Measurements from ENCODE around the gene KCNK6. TPM values are rescaled to one million over a fixed set of nuclear protein-coding genes. Genes with fewer than 3 reads are reported as not detected.
A peak's percentile ranks its signal among the peaks of the same experiment; 100 is the strongest.
"Not testable (repeated sequence)": the region's sequence is repeated elsewhere in the genome, so short reads cannot be mapped to it uniquely, and the experiment has no call there.

KCNK6 gene
- total RNA-seq, 1 donor from 2014 or later, result 4.8 TPM

DNA sequence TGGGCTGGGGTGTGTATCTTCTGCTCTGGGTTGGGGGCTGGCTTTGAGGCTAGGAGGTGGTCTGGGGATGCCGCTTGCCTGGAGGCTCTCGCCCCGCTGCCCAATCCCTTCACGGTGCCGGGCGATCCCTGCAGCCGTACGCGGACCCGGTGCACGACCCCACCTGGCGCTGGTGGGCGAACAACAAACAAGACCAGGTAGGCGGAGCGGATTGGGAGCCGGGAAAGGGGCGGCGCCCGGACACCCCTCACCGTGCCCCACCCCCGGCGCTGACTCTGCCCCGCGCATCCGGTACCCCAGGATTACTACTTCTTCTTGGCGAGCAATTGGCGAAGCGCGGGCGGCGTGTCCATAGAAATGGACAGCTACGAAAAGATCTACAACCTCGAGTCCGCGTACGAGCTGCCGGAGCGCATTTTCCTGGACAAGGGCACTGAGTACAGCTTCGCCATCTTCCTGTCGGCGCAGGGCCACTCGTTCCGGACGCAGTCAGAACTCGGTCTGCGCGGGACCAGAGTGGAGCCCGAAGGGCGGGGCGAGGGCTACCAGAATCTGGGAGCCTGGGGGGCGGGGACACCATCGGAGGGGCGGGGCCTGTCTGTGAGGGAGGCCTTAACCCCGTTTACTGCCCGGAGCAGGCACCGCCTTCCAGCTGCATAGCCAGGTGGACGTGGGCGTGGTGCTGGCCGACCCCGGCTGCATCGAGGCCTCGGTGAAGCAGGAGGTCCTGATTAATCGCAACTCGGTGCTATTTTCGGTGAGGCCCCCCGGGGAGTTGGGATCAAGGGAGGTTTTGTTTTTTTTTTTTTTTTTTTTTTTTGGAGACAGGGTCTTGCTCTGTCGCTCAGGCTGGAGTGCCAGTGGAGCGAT lies 42.7 kb downstream of the KCNK6 start:
- peak; percentile 87 for DNase-seq (ENCODE audit: low spot score)

DNA sequence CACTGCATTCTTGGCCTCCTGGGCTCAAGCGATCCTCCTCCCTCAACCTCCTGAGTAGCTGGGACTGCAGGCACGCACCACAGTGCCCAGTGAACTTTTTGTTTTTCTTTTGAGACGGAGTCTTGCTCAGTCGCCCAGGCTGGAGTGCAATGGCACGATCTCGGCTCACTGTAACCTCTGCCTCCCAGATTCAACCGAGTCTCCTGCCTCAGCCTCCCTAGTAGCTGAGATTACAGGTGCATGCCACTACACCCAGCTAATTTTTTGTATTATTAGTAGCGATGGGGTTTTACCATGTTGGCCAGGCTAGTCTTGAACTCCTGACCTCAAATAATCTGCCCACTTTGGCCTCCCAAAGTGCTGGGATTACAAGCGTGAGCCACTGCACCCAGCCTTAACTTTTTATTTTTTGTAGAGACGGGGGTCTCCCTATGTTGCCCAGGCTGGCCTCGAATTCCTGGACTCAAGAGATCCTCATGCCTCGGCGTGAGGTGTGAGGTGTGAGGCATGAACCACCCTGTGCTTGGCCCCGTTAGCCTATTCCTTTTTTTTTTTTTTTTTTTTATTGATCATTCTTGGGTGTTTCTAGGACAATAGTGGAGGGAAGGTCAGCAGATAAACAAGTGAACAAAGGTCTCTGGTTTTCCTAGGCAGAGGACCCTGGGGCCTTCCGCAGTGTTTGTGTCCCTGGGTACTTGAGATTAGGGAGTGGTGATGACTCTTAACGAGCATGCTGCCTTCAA lies 43.5 kb downstream of the KCNK6 start:
- DNase-seq (ENCODE audit: low spot score), result not testable (repeated sequence)

DNA sequence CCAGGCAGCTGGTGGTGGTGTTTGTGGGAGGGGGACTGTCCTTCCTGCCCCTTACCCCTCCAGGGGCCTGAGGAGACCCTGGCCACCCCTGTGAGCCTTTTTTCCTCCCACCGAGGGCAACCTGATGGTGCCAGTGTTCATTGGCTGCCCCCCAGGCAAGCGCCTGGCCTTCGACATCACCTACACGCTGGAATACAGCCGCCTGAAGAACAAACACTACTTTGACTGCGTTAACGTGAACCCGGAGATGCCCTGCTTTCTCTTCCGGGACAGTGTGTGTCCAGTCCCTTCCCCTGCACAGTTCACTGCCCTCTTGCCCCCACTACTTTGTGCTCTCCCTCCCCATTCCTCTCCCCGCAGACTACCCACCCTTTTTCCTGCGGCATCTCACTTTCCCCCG lies 47.4 kb downstream of the KCNK6 start:
- no peak for DNase-seq (ENCODE audit: low spot score)

DNA sequence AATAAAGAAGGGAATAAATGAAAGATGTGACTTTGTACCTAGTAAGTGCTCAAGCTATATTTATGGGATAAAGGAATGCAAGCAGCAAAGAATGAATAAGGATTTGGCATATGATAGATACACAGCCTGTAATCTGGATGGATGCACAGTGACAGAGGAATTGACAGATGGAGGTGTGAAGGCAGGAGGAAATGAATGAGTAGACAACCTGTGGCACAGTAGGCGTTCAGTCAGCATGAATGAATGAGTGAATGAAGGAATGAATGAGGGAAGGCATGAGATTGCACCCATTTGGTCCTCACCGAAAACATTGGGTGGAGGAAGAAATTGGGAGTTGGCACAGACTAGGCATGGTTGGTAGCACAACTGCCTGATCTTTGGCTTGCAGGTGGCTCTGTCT lies 49.9 kb downstream of the KCNK6 start:
- DNase-seq (ENCODE audit: low spot score), result no peak

DNA sequence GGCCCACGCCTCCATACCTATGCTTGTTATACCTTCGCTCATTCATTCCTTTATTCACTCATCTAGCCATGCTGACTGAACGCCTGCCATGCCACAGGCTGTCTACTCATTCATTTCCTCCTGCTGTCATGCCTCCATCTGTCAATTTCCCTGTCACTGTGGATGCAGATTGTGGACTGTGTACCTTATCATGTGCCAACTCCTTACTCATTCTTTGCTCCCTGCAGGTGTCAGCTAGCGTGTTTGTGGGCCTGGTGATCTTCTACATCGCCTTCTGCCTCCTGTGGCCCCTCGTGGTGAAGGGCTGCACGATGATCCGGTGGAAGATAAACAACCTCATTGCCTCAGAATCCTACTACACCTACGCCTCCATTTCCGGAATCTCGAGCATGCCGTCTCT lies 50.7 kb downstream of the KCNK6 start:
- DNase-seq (ENCODE audit: low spot score), result no peak

DNA sequence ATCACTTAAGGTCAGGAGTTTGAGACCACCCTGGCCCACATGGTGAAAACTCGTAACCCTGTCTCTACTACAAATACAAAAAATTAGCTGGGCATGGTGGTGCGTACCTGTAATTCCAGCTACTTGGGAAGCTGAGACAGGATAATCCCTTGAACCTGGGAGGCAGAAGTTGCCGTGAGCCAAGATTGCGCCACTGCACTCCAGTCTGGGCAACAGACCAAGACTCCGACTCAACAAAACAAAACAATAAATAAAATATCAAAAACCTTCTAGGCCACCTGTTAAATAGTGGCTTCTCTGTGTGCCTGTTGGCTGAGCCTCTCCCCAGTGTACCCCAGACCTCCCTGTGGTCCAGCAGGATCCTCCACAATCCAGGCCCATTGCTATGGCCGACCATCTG lies 51.4 kb downstream of the KCNK6 start:
- DNase-seq (ENCODE audit: low spot score), result no peak

DNA sequence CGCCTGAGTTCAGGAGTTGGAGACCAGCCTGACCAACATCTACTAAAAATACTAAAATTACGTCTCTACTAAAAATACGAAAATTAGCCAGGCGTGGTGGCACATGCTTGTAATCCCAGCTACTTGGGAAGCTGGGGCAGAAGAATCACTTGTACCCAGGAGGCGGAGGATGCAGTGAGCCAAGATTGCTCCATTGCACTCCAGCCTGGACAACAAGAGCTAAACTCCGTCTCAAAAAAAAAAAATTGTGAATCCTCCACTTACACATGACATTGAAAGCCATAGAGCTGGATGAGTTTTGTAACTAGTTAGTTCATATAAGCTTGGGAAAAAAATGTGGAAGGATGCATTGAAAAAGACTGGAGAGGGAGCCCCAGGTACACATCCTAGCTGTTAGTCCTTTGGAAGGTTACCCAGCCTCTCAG lies 54.3 kb downstream of the KCNK6 start:
- no peak for DNase-seq (ENCODE audit: low spot score)

DNA sequence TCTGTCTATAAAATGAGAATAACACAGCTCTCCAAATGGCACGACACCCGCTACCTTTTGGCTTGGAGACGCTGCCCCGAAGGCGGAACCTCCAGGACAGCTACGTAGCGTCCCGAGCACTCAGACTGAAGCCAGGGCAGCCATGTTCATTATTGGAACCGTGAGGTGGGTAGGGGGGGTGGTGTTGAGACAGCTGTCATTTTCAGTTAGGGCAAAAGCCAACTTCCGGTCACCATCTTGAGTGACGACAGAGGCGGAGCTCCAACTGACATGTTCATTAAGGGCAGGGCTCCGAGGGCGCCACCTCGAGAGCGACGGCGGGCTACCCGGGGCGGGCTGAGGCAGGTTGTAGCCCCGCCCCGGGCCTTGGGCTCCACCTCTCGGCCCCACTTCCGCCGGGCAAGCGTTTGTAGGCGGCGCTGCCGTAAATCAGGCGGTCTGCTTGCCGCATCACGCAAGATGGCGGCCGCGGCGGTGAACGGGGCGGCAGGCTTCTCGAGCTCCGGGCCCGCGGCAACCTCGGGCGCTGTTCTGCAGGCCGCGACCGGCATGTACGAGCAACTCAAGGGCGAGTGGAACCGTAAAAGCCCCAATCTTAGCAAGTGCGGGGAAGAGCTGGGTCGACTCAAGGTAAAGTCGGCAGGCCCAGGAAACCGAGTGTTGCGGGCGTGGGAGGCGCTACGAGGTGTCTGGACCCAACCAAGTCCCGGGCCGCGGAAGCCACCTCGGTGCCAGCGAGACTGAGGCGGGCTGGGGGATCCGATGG lies 54.9 kb downstream of the KCNK6 start, which contains the start of gene PSMD8:
Gene PSMD8, plus strand, starts transcription at position 240 of the 766 bp plus-strand sequence. Its CDS starts 31 bp downstream, at position 271.
- peak; percentile 99 for DNase-seq (ENCODE audit: low spot score)

DNA sequence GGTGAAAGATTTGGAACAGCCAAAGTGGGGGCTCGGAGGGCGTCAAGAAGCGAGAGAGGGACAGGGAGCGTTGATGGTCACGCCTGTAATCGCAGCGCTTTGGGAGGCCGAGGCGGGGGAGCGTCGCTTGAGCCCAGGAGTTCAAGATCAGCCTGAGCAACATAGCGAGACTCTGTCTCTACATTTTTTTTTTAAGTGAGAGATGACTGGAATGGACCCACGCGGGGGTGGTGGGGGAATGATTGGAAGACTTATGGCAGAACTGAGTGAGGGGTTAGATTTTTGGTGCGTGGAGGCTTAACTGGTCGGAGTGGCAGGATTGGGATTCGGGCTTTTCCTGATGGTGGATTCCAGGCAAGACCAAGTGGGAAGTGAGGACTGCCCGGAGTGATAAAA lies 55.5 kb downstream of the KCNK6 start:
- no peak for DNase-seq (ENCODE audit: low spot score)

DNA sequence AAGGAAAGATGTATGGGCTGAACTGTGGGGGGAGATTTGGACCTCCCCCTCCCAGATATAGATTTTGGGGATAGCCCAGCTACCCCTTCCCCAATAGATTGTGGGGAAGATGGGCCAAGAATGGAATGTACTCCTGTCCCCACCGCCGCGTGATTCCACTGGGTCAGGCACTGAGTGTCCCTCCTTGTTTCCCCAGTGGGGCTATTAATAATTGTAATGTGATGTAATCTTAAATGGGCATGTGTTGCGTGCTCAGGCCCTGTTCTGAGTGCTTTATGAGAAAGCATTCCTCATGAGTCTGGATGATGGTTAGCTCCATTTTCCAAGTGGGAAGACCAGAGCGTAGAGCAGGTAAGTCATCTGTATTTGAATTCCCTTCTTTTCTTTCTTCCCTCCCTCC lies 56.1 kb downstream of the KCNK6 start:
- DNase-seq (ENCODE audit: low spot score), result no peak

DNA sequence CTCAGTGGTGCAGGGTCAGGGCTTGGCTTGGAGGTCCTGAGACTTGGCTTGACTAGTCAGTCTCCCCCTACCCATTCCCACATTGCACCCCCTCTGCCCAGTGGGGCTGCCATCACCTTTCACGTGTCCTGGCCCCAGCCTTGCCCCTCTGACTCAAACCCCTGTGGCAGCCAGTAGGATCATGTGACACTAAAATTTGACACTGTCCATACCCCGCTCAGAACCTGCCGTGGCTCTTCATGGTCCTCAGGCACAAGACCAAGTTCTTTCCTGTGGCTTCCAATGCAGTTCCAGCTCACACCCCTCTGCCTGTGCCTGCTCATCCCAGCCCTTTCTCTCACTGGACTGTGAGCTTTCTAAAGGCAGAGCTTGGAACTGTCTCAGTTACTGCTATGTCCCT lies 56.9 kb downstream of the KCNK6 start:
- DNase-seq (ENCODE audit: low spot score), result no peak

DNA sequence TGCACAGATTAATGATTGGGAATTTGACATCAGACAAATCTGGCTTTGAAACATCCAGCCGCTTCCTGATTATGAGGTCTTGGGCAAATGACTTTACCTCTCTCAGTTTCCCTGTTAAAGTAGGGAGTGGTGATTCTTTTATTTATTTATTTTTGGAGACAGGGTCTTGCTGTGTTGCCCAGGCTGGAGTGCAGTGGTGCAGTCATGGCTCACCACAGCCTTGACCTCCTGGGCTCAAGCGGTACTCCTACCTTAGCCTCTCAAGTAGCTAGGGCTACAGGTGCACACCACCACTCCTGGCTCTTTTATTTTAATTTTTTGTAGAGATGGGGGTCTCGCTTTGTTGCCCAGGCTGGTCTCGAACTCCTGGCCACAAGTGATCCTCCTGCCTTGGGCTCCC lies 57.4 kb downstream of the KCNK6 start:
- no peak for DNase-seq (ENCODE audit: low spot score)

DNA sequence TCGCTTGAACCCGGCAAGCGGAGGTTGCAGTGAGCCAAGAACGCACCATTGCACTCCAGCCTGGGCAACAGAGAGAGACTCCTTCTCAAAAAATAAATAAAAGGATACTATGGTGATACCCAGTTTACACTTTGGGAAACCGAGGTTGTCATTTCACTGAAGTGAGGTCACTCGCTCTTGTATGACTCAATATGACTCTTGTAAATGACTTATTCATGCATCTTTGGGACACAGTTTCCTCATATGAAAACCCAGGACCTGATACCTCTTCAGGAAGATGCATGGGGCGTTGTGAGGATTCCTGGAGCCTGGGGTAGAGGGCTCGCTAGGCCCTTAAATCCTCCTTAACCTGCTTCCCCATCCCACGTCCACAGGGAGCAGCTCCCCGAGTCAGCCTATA lies 59.2 kb downstream of the KCNK6 start:
- no peak for DNase-seq (ENCODE audit: low spot score)

DNA sequence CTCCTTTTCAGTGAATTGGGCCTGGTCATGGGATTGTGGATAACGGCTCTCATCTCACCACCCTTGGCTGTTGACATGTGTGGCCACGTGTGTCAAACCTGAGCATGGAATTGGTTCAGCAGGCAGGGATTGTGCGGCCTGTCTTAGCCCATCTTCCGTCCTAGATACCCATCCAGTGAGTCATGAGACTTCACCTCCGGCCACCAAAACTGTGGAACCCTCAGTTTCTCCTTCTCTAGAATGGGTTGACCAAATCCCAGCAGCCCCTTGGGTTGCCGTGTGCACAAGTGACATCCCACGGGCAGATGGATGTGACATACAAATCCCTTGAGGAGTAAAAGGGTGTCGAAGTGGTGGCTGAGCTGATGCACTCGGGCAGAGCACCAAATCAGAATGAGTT lies 61.5 kb downstream of the KCNK6 start:
- no peak for DNase-seq (ENCODE audit: low spot score)

Other genes starting within 250 kb of the KCNK6 start
- gene DPF1, start 95.6 kb upstream of the KCNK6 start, total RNA-seq, result not detected
- 98.6 TPM for gene PPP1R14A, start 63.5 kb upstream of the KCNK6 start, total RNA-seq
- 286 TPM for gene SPINT2, start 55.3 kb upstream of the KCNK6 start, total RNA-seq
- gene C19orf33, start 15.6 kb upstream of the KCNK6 start, total RNA-seq, result 129 TPM
- gene YIF1B, start 3.9 kb upstream of the KCNK6 start, total RNA-seq, result 25.1 TPM
- 11.9 TPM for gene CATSPERG, start 16.0 kb downstream of the KCNK6 start, total RNA-seq
- gene PSMD8, start 54.7 kb downstream of the KCNK6 start, total RNA-seq, result 139 TPM
- 0.86 TPM for gene GGN, start 68.2 kb downstream of the KCNK6 start, total RNA-seq
- gene SPRED3, start 68.9 kb downstream of the KCNK6 start, total RNA-seq, result 2.1 TPM
- gene FAM98C, start 83.2 kb downstream of the KCNK6 start, total RNA-seq, result 23.8 TPM
- gene RASGRP4, start 106.4 kb downstream of the KCNK6 start, total RNA-seq, result 1.7 TPM
- gene RYR1, start 113.8 kb downstream of the KCNK6 start, total RNA-seq, result 3.4 TPM